Measurements from ENCODE around the gene BCL2L12.
"Not testable (repeated sequence)": the region's sequence is repeated elsewhere in the genome, so short reads cannot be mapped to it uniquely, and the experiment has no call there.

Gene BCL2L12

DNA sequence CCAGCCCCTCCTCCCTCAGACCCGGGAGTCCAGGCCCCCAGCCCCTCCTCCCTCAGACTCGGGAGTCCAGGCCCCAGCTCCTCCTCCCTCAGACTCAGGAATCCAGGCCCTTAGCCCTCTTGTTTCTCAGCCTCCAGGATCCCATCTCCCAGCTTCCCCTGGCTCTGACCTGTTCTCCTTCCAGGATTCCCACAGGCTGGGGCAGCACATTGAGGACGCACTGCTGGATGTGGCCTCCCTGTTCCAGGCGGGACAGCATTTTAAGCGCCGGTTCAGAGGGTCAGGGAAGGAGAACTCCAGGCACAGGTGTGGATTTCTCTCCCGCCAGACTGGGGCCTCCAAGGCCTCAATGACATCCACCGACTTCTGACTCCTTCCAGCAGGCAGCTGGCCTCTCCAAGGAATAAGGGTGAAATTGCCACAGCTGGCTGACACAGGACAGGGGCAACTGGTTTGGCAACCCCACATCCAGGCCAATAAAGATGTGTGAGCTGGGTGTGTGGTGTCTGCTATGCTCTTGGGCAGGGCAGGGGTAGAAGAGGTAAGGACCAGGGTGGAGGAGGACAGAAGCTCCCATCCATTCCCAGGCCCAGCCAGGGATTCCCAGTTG is 47.6 kb downstream of the BCL2L12 start:
- no peak for DNase-seq (ENCODE audit: low spot score)

DNA sequence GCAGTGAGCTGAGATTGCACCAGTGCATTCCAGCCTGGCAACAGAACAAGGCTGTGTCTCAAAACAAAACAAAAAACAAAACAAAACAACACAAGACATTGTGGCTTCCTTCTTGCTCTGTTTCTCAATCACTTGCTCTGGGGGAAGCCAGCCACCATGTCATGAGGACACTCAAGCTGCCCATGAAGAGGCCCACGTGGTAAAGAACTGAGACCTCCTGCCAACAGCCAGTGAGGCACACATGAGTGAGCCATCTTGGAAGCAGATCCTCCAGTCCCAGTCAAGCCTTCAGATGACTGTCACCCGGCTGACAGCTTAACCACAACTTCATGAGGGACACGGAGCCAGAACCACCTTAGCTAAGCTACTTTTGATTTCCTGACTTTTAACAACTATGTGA is 50.4 kb downstream of the BCL2L12 start:
- no peak for DNase-seq (ENCODE audit: low spot score)

DNA sequence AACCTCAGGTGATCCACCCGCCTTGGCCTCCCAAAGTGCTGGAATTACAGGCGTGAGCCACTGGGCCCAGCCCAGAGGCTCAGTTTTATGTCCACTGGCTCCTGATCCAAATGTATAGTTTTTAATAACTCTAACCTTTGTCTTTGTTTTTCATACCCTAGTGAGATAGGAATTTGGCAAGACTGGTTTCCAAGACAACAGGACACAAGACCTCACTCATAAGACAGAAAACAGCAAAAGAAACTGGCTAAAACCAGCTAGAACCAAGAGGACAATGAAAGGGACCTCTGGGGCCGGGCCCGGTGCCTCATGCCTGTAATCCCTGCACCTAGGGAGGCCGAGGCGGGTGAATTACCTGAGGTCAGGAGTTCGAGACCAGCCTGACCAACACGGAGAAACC is 52.8 kb downstream of the BCL2L12 start:
- DNase-seq (ENCODE audit: low spot score), result no peak

DNA sequence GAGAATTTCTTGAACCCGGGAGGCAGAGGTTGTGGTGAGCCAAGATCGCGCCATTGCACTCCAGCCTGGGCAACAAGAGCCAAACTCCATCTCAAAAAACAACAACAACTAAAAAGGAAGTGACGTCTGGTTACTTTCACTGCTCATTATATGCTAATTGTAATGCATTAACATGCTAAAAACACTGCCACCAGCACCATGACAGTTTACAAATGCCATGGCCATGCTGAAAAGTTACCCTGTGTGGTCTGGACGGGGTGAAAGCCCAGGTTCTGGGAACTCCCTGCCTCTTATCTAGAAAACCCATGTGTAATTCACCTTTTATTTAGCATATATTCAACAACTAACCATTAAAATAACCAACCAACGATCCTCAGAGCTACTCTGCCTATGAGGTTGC is 53.3 kb downstream of the BCL2L12 start:
- DNase-seq (ENCODE audit: low spot score), result no peak

- not testable (repeated sequence) for DNase-seq (ENCODE audit: low spot score)
Measured at GRCh38 chr19:49719420-49719819, 53.7 kb downstream of the BCL2L12 start.
